Spleen (tissue), 11 donors: ENCODE results near the gene C1orf226. TPM values are rescaled to one million over a fixed set of nuclear protein-coding genes. Genes with fewer than 3 reads are reported as not detected.

Source experiments
- DNase-seq: peaks from one replicate; pipeline ENCODE4 v3.0.0-alpha.2; 2020
- H3K27ac ChIP-seq, 8 donors: fragments of 200-600 bp; sonication (generic) in 7 of 8; 1 replicate in 4 of 8; 2 replicates in 4 of 8; pipeline versions ENCODE4 v1.5.0 to v1.8.0; 2016 to 2021; ENCODE audit warnings: inconsistent platforms in 4 of 8, mild to moderate bottlenecking in 4 of 8, moderate library complexity in 1 of 8
- H3K27me3 ChIP-seq, 7 donors: fragments of 200-600 bp; sonication (generic) in 6 of 7; replicated peaks in 1 of 7; 1 replicate in 4 of 7; 2 replicates in 3 of 7; pipeline versions ENCODE4 v1.5.0 to v1.8.0; 2016 to 2021; ENCODE audit warnings: inconsistent platforms in 3 of 7, mild to moderate bottlenecking in 1 of 7
- H3K36me3 ChIP-seq, 6 donors: fragments of 200-600 bp; sonication (generic) in 5 of 6; 1 replicate in 4 of 6; 2 replicates in 2 of 6; pipeline versions ENCODE4 v1.5.0 to v1.8.0; 2016 to 2021; ENCODE audit warnings: inconsistent platforms in 2 of 6
- H3K4me1 ChIP-seq, 6 donors: fragments of 200-600 bp; sonication (generic) in 5 of 6; 1 replicate in 3 of 6; 2 replicates in 3 of 6; pipeline versions ENCODE4 v1.5.0 to v1.8.0; 2016 to 2021; ENCODE audit warnings: inconsistent platforms in 3 of 6
- H3K4me3 ChIP-seq, 8 donors: fragments of 200-600 bp; sonication (generic) in 7 of 8; 1 replicate in 4 of 8; 2 replicates in 4 of 8; pipeline versions ENCODE4 v1.5.0 to v1.8.0; 2016 to 2021; ENCODE audit warnings: inconsistent platforms in 4 of 8, mild to moderate bottlenecking in 4 of 8, moderate library complexity in 2 of 8
- H3K9me3 ChIP-seq, 8 donors: fragments of 200-600 bp; sonication (generic) in 7 of 8; 1 replicate in 4 of 8; 2 replicates in 4 of 8; pipeline versions ENCODE4 v1.5.0 to v1.8.0; 2016 to 2021; ENCODE audit warnings: inconsistent platforms in 4 of 8
- POLR2A ChIP-seq, 3 donors: fragments of 450-650 bp; IDR thresholded peaks; one replicate each; pipeline ENCODE4 v1.5.1; 2017; ENCODE audit warnings: antibody characterized with exemption in 3 of 3, mild to moderate bottlenecking in 1 of 3
- POLR2AphosphoS5 ChIP-seq, 3 donors: sonication (generic); formaldehyde crosslinking; IDR thresholded peaks; one replicate each; pipeline ENCODE4 v1.5.1; 2017; ENCODE audit warnings: antibody characterized with exemption in 3 of 3
- WGBS, 5 donors: extraction: QIAGEN DNeasy Blood & Tissue Kit in 3 of 5; methylation state at CpG; one replicate each; pipeline versions ENCODE4 v1.1.5 to v1.1.7; 2013 to 2018; 5-methylcytosine and 5-hydroxymethylcytosine counted together
- intact Hi-C: fragments of 100-400 bp; cut with DNase I; formaldehyde crosslinking; loops from one replicate; pipeline ENCODE4 v1.15.0; 2023; ENCODE audit warnings: low total_unique reads
- polyA plus RNA-seq, 3 donors: library from polyadenylated mRNA; stranded (reverse); fragments of 200-250 nt; gene quantifications; one replicate each; pipeline ENCODE4 v1.2.1, GENCODE V29; 2013
- total RNA-seq, 7 donors: library from RNA; depleted of rRNA in 3 of 7; stranded (reverse); fragments of >200 nt in 3 of 7; fragmentation: NEBNext Ultra II Directional in 4 of 7; extraction: Animal tissue kit (Norgen Biotek cat#: 25700) in 4 of 7; gene quantifications; one replicate each; pipeline versions ENCODE4 v1.1.0 to v1.2.1, GENCODE V29; 2016 to 2021
- TF ChIP-seq, protein P1 (sequence below), 11 experiments: fragments of 200-600 bp in 7 of 11; fragments of 450-650 bp in 4 of 11; sonication (generic) in 4 of 11; IDR thresholded peaks in 8 of 11; conservative IDR thresholded peaks in 3 of 11; 1 replicate in 7 of 11; 2 replicates in 4 of 11; pipeline versions ENCODE4 v1.4.0 to v1.8.0; 2016 to 2021; ENCODE audit warnings: antibody characterized with exemption in 11 of 11, inconsistent platforms in 4 of 11, mild to moderate bottlenecking in 1 of 11
- donor health status: healthy with polysubstance abuse.
- donor health status: DM: no; HTN: no; CAD: no; lungs with moderate emphysema.
- donor health status: DM: no; HTN: no; CAD: no.
- donor health status: Bipolar disorder and iron deficiency.
- donor health status: healthy.
- donor health status: DM: no; HTN: no; CAD: no.
- donor health status: DM: yes; HTN: yes; CAD: no.

C1orf226 gene
- total and polyA plus RNA-seq, 10 donors: 0.09 to 2.4 (median 1.0) TPM

DNA sequence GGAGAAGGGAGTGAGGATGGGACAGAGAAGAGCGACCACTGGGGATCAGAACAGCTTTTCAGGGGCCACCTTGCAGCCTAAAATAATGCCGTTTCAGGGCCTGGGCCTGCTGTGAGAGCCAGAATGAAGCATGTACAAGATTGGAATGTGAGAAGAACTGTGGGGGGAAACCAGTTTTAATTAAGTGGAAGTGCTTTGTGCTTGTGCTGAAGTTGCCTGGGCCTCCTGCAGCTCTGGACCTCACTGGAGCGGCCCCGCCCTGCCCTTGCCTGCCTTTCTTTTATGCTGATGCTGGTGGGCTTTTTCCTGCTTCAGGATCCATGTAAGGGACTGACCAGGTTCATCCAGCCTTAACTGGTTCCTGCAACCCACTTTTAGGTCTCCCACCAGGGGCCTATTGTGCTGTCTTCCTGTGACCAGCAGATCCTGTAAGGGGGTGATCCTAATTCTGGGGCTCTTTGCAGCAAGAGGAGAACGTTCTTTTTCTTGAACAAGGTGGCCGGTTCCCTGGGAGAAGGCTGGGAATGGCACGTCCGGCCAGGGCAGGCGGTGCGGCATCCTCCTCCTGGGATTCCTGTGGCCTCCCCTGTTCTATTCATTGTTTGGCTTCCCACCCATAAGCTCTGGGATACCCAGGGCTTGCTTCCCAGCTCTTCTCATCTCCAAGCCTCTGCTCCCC is 3.2 kb downstream of the C1orf226 start:
- DNase-seq: no peak
- Histone ChIP-seq H3K36me3 (peaks cover 0 to 7% (median 0%) of the 10 kb centered on the region in 6 donors), H3K4me1 (peaks cover 0 to 9% (median 0%) of the 10 kb centered on the region in 6 donors), H3K9me3 (no peaks in the 10 kb centered on the region), H3K4me3 (no peak overlapping the region), H3K27ac (no peak overlapping the region), H3K27me3 (no peaks in the 10 kb centered on the region)
- WGBS, 5 donors: 90 to 96% (median 91%) methylated on average over 9 to 10 of the region's 10 CpGs
- no peak for TF ChIP-seq POLR2A (IDR thresholded peaks at IDR 0.05)
- TF ChIP-seq, protein P1, sequence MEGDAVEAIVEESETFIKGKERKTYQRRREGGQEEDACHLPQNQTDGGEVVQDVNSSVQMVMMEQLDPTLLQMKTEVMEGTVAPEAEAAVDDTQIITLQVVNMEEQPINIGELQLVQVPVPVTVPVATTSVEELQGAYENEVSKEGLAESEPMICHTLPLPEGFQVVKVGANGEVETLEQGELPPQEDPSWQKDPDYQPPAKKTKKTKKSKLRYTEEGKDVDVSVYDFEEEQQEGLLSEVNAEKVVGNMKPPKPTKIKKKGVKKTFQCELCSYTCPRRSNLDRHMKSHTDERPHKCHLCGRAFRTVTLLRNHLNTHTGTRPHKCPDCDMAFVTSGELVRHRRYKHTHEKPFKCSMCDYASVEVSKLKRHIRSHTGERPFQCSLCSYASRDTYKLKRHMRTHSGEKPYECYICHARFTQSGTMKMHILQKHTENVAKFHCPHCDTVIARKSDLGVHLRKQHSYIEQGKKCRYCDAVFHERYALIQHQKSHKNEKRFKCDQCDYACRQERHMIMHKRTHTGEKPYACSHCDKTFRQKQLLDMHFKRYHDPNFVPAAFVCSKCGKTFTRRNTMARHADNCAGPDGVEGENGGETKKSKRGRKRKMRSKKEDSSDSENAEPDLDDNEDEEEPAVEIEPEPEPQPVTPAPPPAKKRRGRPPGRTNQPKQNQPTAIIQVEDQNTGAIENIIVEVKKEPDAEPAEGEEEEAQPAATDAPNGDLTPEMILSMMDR (IDR thresholded peaks at IDR 0.05 in 8 of 11, conservative IDR thresholded peaks at IDR 0.05 in 3 of 11): no peak
- no peak for TF ChIP-seq POLR2AphosphoS5 (IDR thresholded peaks at IDR 0.05)
- intact Hi-C loops: no loop called here

DNA sequence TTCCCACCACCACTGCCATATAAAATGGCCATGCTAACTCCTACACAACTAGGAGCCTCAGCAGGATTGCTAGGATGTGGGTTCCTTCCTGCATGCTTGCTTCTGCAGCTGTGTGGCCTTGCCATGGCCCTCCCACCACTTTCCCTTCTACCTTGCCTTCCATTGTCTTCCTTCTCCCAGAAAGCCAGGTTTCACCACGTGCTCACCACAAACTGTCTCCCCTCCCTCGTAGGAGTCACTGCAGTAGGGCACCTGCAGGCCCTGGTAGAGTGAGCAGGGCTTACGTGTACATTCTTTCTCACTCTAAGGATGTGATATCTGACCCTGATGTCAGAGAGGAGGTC is 3.7 kb downstream of the C1orf226 start:
- no peaks in the 10 kb centered on the region for H3K9me3 ChIP-seq
- H3K27me3 ChIP-seq: peaks cover 0 to 4% (median 0%) of the 10 kb centered on the region in 7 donors
- H3K4me1 ChIP-seq: peaks cover 0 to 11% (median 0%) of the 10 kb centered on the region in 6 donors
- no peak overlapping the region for H3K27ac ChIP-seq
- TF ChIP-seq POLR2A (IDR thresholded peaks at IDR 0.05) (no peak), POLR2AphosphoS5 (IDR thresholded peaks at IDR 0.05) (no peak)
- TF ChIP-seq, protein P1 (IDR thresholded peaks at IDR 0.05 in 8 of 11, conservative IDR thresholded peaks at IDR 0.05 in 3 of 11): no peak
- intact Hi-C loops: no loop called here
- no peak overlapping the region for H3K4me3 ChIP-seq
- peaks cover 0 to 7% (median 0%) of the 10 kb centered on the region in 6 donors for H3K36me3 ChIP-seq
- DNase-seq: no peak
- 51 to 72% (median 59%) methylated on average over 3 of the region's 3 CpGs for WGBS, 5 donors

DNA sequence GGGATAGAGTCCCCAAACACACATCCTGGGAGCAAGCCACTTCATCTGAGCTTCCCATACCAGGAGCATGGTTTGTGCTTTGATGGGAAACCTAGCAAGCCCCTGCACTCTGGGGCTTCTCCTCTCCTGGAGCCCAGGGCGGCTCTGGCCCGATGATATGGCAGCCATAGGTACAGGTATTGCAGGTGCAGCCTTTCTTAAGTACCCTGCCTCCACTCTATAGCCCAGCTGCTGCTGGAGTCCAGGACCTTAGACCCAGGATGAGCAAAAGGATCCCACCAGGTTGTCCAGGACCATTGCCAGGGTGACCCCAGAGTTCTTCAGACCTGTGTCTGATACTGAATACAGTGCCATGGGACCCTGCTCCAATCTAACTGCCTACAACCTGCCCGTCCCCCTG is 4.2 kb downstream of the C1orf226 start:
- peaks cover 0 to 7% (median 0%) of the 10 kb centered on the region in 6 donors for H3K36me3 ChIP-seq
- TF ChIP-seq, protein P1 (IDR thresholded peaks at IDR 0.05 in 8 of 11, conservative IDR thresholded peaks at IDR 0.05 in 3 of 11): no peak
- no peak for TF ChIP-seq POLR2AphosphoS5 (IDR thresholded peaks at IDR 0.05)
- no peak for TF ChIP-seq POLR2A (IDR thresholded peaks at IDR 0.05)
- peaks cover 0 to 8% (median 0%) of the 10 kb centered on the region in 7 donors for H3K27me3 ChIP-seq
- intact Hi-C loops: no loop called here
- WGBS, 5 donors: 76 to 100% (median 83%) methylated on average over 2 to 3 of the region's 3 CpGs
- no peak for DNase-seq
- no peak overlapping the region for H3K27ac ChIP-seq
- no peaks in the 10 kb centered on the region for H3K9me3 ChIP-seq
- no peak overlapping the region for H3K4me3 ChIP-seq
- H3K4me1 ChIP-seq: peaks cover 0 to 11% (median 0%) of the 10 kb centered on the region in 6 donors

DNA sequence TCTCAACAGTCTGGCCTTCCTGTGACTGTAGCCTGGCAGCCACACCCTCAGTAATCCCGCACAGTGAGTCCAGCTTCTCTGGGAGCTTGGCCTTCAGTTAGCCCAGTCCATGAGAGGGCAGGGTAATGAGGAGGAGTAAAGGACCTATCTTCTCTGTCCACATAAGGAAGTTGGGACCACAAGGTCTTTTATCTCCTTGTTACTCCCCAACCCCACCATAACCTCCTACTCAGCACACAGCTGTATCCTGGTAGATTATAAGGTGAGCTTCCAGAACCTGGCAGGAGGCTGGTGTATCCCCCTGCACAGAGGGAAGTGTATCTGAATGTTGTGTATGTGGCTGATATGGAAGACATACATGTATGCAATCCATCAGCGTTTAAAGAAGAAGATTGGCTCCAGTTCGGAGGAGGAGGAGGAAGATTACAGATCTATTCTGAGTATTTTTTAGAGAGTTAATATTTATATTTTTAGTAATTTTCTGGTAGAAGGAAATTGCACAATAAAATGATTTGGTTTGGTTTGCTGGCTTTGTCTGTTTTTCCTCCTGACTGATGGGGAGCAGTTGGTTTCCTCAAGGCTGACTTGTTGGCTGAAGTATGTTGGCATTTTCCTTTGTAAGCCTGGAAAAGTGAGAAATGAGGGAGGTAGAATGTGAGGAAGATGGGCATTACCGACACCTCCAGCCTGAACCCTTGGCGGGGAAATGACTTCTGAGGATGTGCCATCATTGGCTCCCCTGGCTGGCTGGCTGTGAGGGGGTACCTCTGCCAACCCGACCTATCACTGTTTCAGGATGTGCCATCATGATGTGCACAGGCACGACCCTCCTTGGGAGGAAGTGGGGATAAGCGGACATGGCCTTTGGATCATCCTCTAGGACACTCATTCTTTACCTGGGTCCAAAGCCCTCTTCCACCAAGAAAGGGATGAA is 5.0 kb downstream of the C1orf226 start:
- TF ChIP-seq POLR2AphosphoS5 (IDR thresholded peaks at IDR 0.05) (no peak), POLR2A (IDR thresholded peaks at IDR 0.05) (no peak)
- TF ChIP-seq, protein P1 (IDR thresholded peaks at IDR 0.05 in 8 of 11, conservative IDR thresholded peaks at IDR 0.05 in 3 of 11): no peak
- no peak overlapping the region for H3K27ac ChIP-seq
- 77 to 82% (median 80%) methylated on average over 8 of the region's 8 CpGs for WGBS, 5 donors
- intact Hi-C loops: no loop called here
- no peak for DNase-seq
- peaks cover 0 to 7% (median 0%) of the 10 kb centered on the region in 6 donors for H3K36me3 ChIP-seq
- no peaks in the 10 kb centered on the region for H3K9me3 ChIP-seq
- no peak overlapping the region for H3K4me3 ChIP-seq
- H3K27me3 ChIP-seq: peaks cover 0 to 10% (median 0%) of the 10 kb centered on the region in 7 donors
- H3K4me1 ChIP-seq: peaks cover 0 to 11% (median 0%) of the 10 kb centered on the region in 6 donors
